OCI-LY3 (cell line): Measurements from ENCODE around the gene ATG4D.

Source experiments
- H2AFZ ChIP-seq: fragments of 200-600, 300-600 bp; shearing (Covaris generic); 2 replicates; pipeline ENCODE4 v1.6.0; 2014; ENCODE audit warnings: antibody characterized with exemption, low read depth, low read length
- H3K27ac ChIP-seq: fragments of 200-600, 300-600 bp; sonication (generic); 2 replicates; pipeline ENCODE4 v1.5.1; 2014; ENCODE audit warnings: mild to moderate bottlenecking, low read length, moderate library complexity, mixed read lengths
- H3K27me3 ChIP-seq: fragments of 200-600, 300-600 bp; sonication (generic); 2 replicates; pipeline ENCODE4 v1.6.1; 2014; ENCODE audit warnings: low read depth, low read length, mixed read lengths
- H3K36me3 ChIP-seq: fragments of 200-600, 300-600 bp; sonication (generic); replicated peaks from 2 replicates; pipeline ENCODE3; 2014; ENCODE audit warnings: low read depth, low read length, mixed read lengths
- H3K4me1 ChIP-seq: fragments of 300-600, 200-600 bp; sonication (generic); 2 replicates; pipeline ENCODE4 v1.6.1; 2014; ENCODE audit warnings: low read length, mixed read lengths
- H3K4me2 ChIP-seq: fragments of 200-600, 300-600 bp; sonication (generic); 2 replicates; pipeline ENCODE4 v1.6.1; 2014; ENCODE audit warnings: low read length, mixed read lengths
- H3K4me3 ChIP-seq: fragments of 300-600, 200-600 bp; sonication (generic); 2 replicates; pipeline ENCODE4 v1.5.1; 2014; ENCODE audit warnings: antibody characterized with exemption, mild to moderate bottlenecking, low read length, moderate library complexity
- H3K79me2 ChIP-seq: fragments of 300-600, 200-600 bp; shearing (Covaris generic); 2 replicates; pipeline ENCODE4 v1.6.1; 2014; ENCODE audit warnings: mild to moderate bottlenecking, low read length, mixed read lengths
- H3K9ac ChIP-seq: fragments of 300-600, 200-600 bp; shearing (Covaris generic); 2 replicates; pipeline ENCODE4 v1.6.0; 2014; ENCODE audit warnings: mild to moderate bottlenecking, low read length, moderate library complexity
- H3K9me3 ChIP-seq: fragments of 200-600, 300-600 bp; shearing (Covaris generic); 2 replicates; pipeline ENCODE4 v1.6.1; 2014; ENCODE audit warnings: low read length, mixed read lengths; ENCODE audit not compliant: insufficient read depth
- H4K20me1 ChIP-seq: fragments of 200-600, 300-600 bp; sonication (generic); 2 replicates; pipeline ENCODE4 v1.6.1; 2016; ENCODE audit warnings: low read length, mixed read lengths; ENCODE audit not compliant: insufficient read depth
- EZH2phosphoT487 ChIP-seq: fragments of 200-600 bp; shearing (Covaris generic); IDR thresholded peaks from 2 replicates; pipeline ENCODE4 v1.6.1; 2018; ENCODE audit warnings: antibody characterized with exemption, mixed run types, low read depth
- TF ChIP-seq, protein P1 (sequence below): fragments of 200-600, 300-600 bp; sonication (generic); IDR thresholded peaks from 2 replicates; pipeline ENCODE4 v1.5.1; 2014; ENCODE audit warnings: antibody characterized with exemption, low read length, low read depth

Gene ATG4D

DNA sequence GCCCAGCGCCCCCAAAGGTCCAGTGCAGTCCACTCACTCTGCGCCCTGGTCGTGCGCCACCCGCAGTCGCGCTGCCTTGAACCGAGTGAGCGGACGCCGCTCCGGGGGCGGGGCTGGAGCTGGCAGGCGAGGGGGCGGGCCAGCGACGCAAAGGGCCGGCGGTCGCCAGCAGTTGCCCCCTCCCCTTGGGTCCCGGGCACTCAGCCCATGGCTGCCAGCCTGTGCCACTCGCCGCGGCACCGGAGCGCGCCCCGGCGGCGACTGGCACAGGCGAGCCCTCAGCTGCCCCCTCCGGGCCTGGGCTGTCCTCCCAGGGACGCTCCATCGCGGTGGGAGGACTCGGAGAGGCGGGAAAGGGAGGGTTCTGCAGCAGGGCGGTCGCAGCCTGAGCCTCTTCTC, 26.3 kb upstream of the ATG4D start, which contains the start of gene S1PR5:
Gene S1PR5 (minus strand): TSS at position 87 of the 399 bp plus-strand sequence. CDS start 2,436 bp downstream, outside the sequence.
- Histone ChIP-seq H3K36me3 (no peaks in the 10 kb centered on the region), H3K9ac (no peak within 1 kb of the TSS), H3K4me1 (peaks cover 12% of the 10 kb centered on the region), H3K27me3 (peaks cover 32% of the 10 kb centered on the region), H3K9me3 (no peaks in the 10 kb centered on the region), H4K20me1 (no peaks in the 10 kb centered on the region), H3K4me3 (no peak within 1 kb of the TSS), H3K4me2 (no peak within 1 kb of the TSS), H3K79me2 (no peaks in the 10 kb centered on the region), H3K27ac (no peak within 1 kb of the TSS), H2AFZ (no peak within 1 kb of the TSS)
- TF ChIP-seq, protein P1, sequence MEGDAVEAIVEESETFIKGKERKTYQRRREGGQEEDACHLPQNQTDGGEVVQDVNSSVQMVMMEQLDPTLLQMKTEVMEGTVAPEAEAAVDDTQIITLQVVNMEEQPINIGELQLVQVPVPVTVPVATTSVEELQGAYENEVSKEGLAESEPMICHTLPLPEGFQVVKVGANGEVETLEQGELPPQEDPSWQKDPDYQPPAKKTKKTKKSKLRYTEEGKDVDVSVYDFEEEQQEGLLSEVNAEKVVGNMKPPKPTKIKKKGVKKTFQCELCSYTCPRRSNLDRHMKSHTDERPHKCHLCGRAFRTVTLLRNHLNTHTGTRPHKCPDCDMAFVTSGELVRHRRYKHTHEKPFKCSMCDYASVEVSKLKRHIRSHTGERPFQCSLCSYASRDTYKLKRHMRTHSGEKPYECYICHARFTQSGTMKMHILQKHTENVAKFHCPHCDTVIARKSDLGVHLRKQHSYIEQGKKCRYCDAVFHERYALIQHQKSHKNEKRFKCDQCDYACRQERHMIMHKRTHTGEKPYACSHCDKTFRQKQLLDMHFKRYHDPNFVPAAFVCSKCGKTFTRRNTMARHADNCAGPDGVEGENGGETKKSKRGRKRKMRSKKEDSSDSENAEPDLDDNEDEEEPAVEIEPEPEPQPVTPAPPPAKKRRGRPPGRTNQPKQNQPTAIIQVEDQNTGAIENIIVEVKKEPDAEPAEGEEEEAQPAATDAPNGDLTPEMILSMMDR: no peak
- no peak for TF ChIP-seq EZH2phosphoT487

DNA sequence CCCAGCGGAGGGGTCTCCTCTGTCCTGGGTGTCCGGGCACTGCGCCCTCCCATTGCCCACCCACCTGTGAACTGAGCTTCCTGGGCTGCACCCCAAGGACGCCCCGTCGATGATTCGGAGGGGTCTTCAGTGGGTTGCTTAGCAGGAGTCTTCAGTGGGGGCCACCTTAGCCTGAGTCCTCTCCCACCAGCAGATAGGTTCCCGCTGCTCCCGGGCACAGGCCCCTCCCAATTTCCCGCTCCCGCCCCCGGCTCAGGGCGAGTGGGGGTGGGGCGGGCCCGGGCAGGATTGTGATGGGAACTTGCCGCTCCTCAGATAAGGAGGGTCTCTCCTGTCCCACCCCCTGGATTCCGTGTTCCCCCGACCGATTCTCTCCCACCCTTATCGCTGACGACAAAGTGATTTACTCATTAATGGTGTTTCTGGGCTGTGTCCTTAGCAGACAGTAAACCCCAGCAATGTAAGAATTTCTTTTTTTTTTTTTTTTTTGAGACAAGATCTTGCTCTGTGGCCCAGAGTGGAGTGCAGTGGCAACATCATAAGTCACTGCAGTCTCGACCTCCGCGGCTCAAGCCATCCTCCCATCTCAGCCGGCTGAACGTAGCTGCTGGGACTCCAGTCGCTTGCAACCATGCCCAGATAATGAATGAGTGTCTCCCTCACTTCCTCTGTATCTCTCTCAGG, 25.8 kb upstream of the ATG4D start:
- H3K27ac ChIP-seq: no peak overlapping the region
- H2AFZ ChIP-seq: no peak overlapping the region
- H3K4me1 ChIP-seq: peaks cover 12% of the 10 kb centered on the region
- peaks cover 32% of the 10 kb centered on the region for H3K27me3 ChIP-seq
- no peak overlapping the region for H3K9ac ChIP-seq
- H4K20me1 ChIP-seq: no peaks in the 10 kb centered on the region
- H3K36me3 ChIP-seq: no peaks in the 10 kb centered on the region
- TF ChIP-seq EZH2phosphoT487: no peak
- TF ChIP-seq, protein P1: no peak
- no peaks in the 10 kb centered on the region for H3K9me3 ChIP-seq
- H3K79me2 ChIP-seq: no peaks in the 10 kb centered on the region
- H3K4me3 ChIP-seq: no peak overlapping the region
- no peak overlapping the region for H3K4me2 ChIP-seq

- Histone ChIP-seq H3K9ac (no peak overlapping the region), H3K36me3 (no peaks in the 10 kb centered on the region), H4K20me1 (no peaks in the 10 kb centered on the region), H3K27ac (no peak overlapping the region), H3K79me2 (no peaks in the 10 kb centered on the region), H3K4me2 (peak overlapping the region; percentile 42), H3K4me1 (peaks cover 12% of the 10 kb centered on the region), H3K4me3 (peak overlapping the region; percentile 10), H3K9me3 (no peaks in the 10 kb centered on the region), H2AFZ (peak overlapping the region; percentile 53; the same call in 1 of the 2 replicates), H3K27me3 (peaks cover 27% of the 10 kb centered on the region)
- TF ChIP-seq, protein P1: no peak
- TF ChIP-seq EZH2phosphoT487: no peak
These were observed 25.0 kb upstream of the ATG4D start for GRCh38 chr19:10518444-10519361.

DNA sequence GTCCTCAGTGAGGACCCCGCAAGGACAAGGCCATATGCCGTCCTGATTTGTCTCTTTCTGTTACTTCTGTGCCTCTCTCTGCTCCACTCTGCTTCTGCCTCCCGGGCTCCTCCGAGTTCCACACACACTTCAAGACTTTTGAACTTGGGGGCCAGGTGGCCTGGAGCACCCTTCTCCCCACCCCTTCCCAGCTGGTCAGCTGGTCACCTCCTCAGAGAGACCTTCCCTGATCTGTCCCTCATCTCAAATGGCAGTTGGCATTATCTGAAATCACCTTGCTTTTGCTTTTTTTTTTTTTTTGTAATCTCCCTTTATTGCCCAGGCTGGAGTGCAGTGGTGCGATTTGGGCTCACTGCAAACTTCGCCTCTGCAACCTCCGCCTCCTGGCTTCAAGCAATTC, 24.3 kb upstream of the ATG4D start:
- no peaks in the 10 kb centered on the region for H3K9me3 ChIP-seq
- peak overlapping the region; percentile 42 for H3K4me2 ChIP-seq
- TF ChIP-seq, protein P1: no peak
- no peak for TF ChIP-seq EZH2phosphoT487
- H4K20me1 ChIP-seq: no peaks in the 10 kb centered on the region
- no peaks in the 10 kb centered on the region for H3K79me2 ChIP-seq
- H3K9ac ChIP-seq: no peak overlapping the region
- no peak overlapping the region for H3K27ac ChIP-seq
- peak overlapping the region; percentile 53; the same call in 1 of the 2 replicates for H2AFZ ChIP-seq
- H3K27me3 ChIP-seq: peaks cover 32% of the 10 kb centered on the region
- no peaks in the 10 kb centered on the region for H3K36me3 ChIP-seq
- H3K4me3 ChIP-seq: peak overlapping the region; percentile 10
- H3K4me1 ChIP-seq: peaks cover 12% of the 10 kb centered on the region
